Measurements from ENCODE around the gene NXN. TPM values are rescaled to one million over a fixed set of nuclear protein-coding genes. Genes with fewer than 3 reads are reported as not detected.

NXN gene
- total RNA-seq, 6 donors from 2014 or later, result 32.4 to 63.1 (median 52.2) TPM

GRCh38 chr17:882827-883585, 96.6 kb downstream of the NXN start:
- TF ChIP-seq POLR2A (IDR thresholded peaks at IDR 0.05) (no peak), POLR2AphosphoS5 (IDR thresholded peaks at IDR 0.05) (peak in 1 of 2 donors; percentile 20)
- H3K27ac ChIP-seq, result peak overlapping the region; percentile 52 to 75 (median 55)
- H3K27me3 ChIP-seq, result no peaks in the 10 kb centered on the region
- H3K4me1 ChIP-seq, result peaks cover 25 to 47% (median 36%) of the 10 kb centered on the region in 4 donors
- no peak overlapping the region for H3K4me3 ChIP-seq
- no peaks in the 10 kb centered on the region for H3K36me3 ChIP-seq
- 66 to 67% methylated on average over 13 to 14 of the region's 14 CpGs for WGBS, 2 donors
- H3K9me3 ChIP-seq, result no peaks in the 10 kb centered on the region
- ATAC-seq (ENCODE audit: low FRiP score in 2 of 2) (peak in 1 of 2 donors; percentile 28), DNase-seq (peak in 1 of 2 donors; percentile 25)

DNA sequence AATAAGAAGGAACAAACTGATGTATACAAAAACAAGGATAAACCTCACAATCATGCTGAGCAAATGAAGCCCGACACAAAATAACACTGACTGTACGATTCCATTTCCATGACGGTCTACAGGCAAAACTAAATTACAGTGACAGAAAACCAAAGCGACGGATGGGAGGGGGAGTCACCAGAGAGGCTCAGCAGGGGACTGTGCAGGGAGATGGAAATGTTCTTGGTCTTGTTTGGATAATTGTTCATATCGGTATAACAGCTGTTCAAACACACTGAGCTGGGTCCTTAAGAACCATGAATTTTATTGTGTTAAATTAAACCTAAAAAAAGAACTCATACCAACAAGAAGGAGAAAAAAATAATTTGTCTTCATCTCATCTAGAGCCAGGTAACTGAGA, 97.8 kb downstream of the NXN start:
- Histone ChIP-seq H3K4me3 (no peak overlapping the region), H3K36me3 (no peaks in the 10 kb centered on the region), H3K27ac (peak overlapping the region in 2 of 4 donors; percentile 54 to 81), H3K27me3 (no peaks in the 10 kb centered on the region), H3K4me1 (peaks cover 25 to 47% (median 36%) of the 10 kb centered on the region in 4 donors), H3K9me3 (no peaks in the 10 kb centered on the region)
- DNase-seq, result no peak
- TF ChIP-seq POLR2AphosphoS5 (IDR thresholded peaks at IDR 0.05) (no peak), CTCF (IDR thresholded peaks at IDR 0.05) (no peak), POLR2A (IDR thresholded peaks at IDR 0.05) (no peak), EP300 (IDR thresholded peaks at IDR 0.05) (no peak)
- ATAC-seq (ENCODE audit: low FRiP score in 2 of 2), result no peak
- WGBS, 2 donors, result 88 to 90% methylated on average over 6 of the region's 6 CpGs

GRCh38 chr17:880443-881269, 98.9 kb downstream of the NXN start:
- WGBS, 2 donors, result 61 to 63% methylated on average over 10 to 15 of the region's 15 CpGs
- H3K27ac ChIP-seq, result peak overlapping the region; percentile 62 to 81 (median 69)
- ATAC-seq (ENCODE audit: low FRiP score in 2 of 2) (peak in 1 of 2 donors; percentile 34), DNase-seq (no peak)
- no peaks in the 10 kb centered on the region for H3K27me3 ChIP-seq
- no peak overlapping the region for H3K4me3 ChIP-seq
- H3K36me3 ChIP-seq, result no peaks in the 10 kb centered on the region
- H3K9me3 ChIP-seq, result no peaks in the 10 kb centered on the region
- peaks cover 25 to 47% (median 36%) of the 10 kb centered on the region in 4 donors for H3K4me1 ChIP-seq
- TF ChIP-seq EP300 (IDR thresholded peaks at IDR 0.05), result no peak
- TF ChIP-seq POLR2A (IDR thresholded peaks at IDR 0.05), result no peak
- no peak for TF ChIP-seq POLR2AphosphoS5 (IDR thresholded peaks at IDR 0.05)
- no peak for TF ChIP-seq CTCF (IDR thresholded peaks at IDR 0.05)

GRCh38 chr17:879546-880442, 99.8 kb downstream of the NXN start:
- H3K36me3 ChIP-seq, result no peaks in the 10 kb centered on the region
- TF ChIP-seq EP300 (IDR thresholded peaks at IDR 0.05) (peak in 1 of 4 donors; percentile 10), POLR2A (IDR thresholded peaks at IDR 0.05) (no peak), POLR2AphosphoS5 (IDR thresholded peaks at IDR 0.05) (peak in 1 of 2 donors; percentile 12), CTCF (IDR thresholded peaks at IDR 0.05) (peak; percentile 34 to 81 (median 65))
- WGBS, 2 donors, result 35 to 37% methylated on average over 22 to 26 of the region's 26 CpGs
- ATAC-seq (ENCODE audit: low FRiP score in 2 of 2) (peak; percentile 75 to 92), DNase-seq (peak in 1 of 2 donors; percentile 92)
- no peaks in the 10 kb centered on the region for H3K27me3 ChIP-seq
- H3K4me1 ChIP-seq, result peaks cover 25 to 47% (median 36%) of the 10 kb centered on the region in 4 donors
- H3K27ac ChIP-seq, result peak overlapping the region; percentile 62 to 81 (median 69)
- no peaks in the 10 kb centered on the region for H3K9me3 ChIP-seq
- no peak overlapping the region for H3K4me3 ChIP-seq

Data from upper lobe of left lung (tissue), 6 donors.